ENCODE measurements around the gene ITPR1. TPM values are rescaled to one million over a fixed set of nuclear protein-coding genes. Genes with fewer than 3 reads are reported as not detected.

ITPR1 gene
- total RNA-seq, 1 donor from 2014 or later = 84.5 TPM

- no peak for DNase-seq
- H3K4me1 Mint-ChIP-seq = peaks cover 5% of the 10 kb centered on the region
- H3K36me3 Mint-ChIP-seq (ENCODE audit: low read depth) = peaks cover 1% of the 10 kb centered on the region
- no peak overlapping the region for H3K27ac Mint-ChIP-seq
- no peaks in the 10 kb centered on the region for H3K27me3 Mint-ChIP-seq
- H3K4me3 Mint-ChIP-seq = no peak overlapping the region
- intact Hi-C loops (cut with micrococcal nuclease) = loop anchor here (5.0 kb wide), 3 partner anchors 118 to 333 kb away; partner anchors contain the start of genes ITPR1 and SETMAR
- H3K9me3 Mint-ChIP-seq = no peaks in the 10 kb centered on the region
Measured at GRCh38 chr3:4634894-4635293, 141.7 kb downstream of the ITPR1 start.

- no peaks in the 10 kb centered on the region for H3K9me3 Mint-ChIP-seq
- H3K4me3 Mint-ChIP-seq = no peak overlapping the region
- H3K36me3 Mint-ChIP-seq (ENCODE audit: low read depth) = peaks cover 15% of the 10 kb centered on the region
- H3K27me3 Mint-ChIP-seq = no peaks in the 10 kb centered on the region
- intact Hi-C loops (cut with micrococcal nuclease) = no loop called here
- no peak overlapping the region for H3K27ac Mint-ChIP-seq
- peaks cover 5% of the 10 kb centered on the region for H3K4me1 Mint-ChIP-seq
- no peak for DNase-seq
Measured at GRCh38 chr3:4637265-4637664, 144.1 kb downstream of the ITPR1 start.

- intact Hi-C loops (cut with micrococcal nuclease) = no loop called here
- Mint-ChIP-seq H3K36me3 (ENCODE audit: low read depth) (peaks cover 37% of the 10 kb centered on the region), H3K9me3 (no peaks in the 10 kb centered on the region)
Measured at GRCh38 chr3:4641863-4642563, 148.9 kb downstream of the ITPR1 start.

GRCh38 chr3:4642611-4643010 lies 149.5 kb downstream of the ITPR1 start:
- Mint-ChIP-seq H3K4me3 (no peak overlapping the region), H3K27ac (no peak overlapping the region), H3K36me3 (ENCODE audit: low read depth) (peaks cover 43% of the 10 kb centered on the region), H3K27me3 (no peaks in the 10 kb centered on the region), H3K9me3 (no peaks in the 10 kb centered on the region), H3K4me1 (peaks cover 7% of the 10 kb centered on the region)
- no peak for DNase-seq
- intact Hi-C loops (cut with micrococcal nuclease) = no loop called here

More at GRCh38 chr3:4641863-4642563, 148.9 kb downstream of the ITPR1 start:
- no peak overlapping the region for H3K27ac Mint-ChIP-seq
- H3K4me1 Mint-ChIP-seq = peaks cover 7% of the 10 kb centered on the region
- no peaks in the 10 kb centered on the region for H3K27me3 Mint-ChIP-seq
- no peak overlapping the region for H3K4me3 Mint-ChIP-seq
- DNase-seq = no peak

- H3K4me3 Mint-ChIP-seq = no peak overlapping the region
- no peak overlapping the region for H3K27ac Mint-ChIP-seq
- no peaks in the 10 kb centered on the region for H3K27me3 Mint-ChIP-seq
Measured at GRCh38 chr3:4643904-4644547, 150.9 kb downstream of the ITPR1 start.

GRCh38 chr3:4644951-4645350 lies 151.8 kb downstream of the ITPR1 start:
- Mint-ChIP-seq H3K27ac (no peak overlapping the region), H3K4me1 (peaks cover 7% of the 10 kb centered on the region), H3K4me3 (no peak overlapping the region), H3K36me3 (ENCODE audit: low read depth) (peaks cover 45% of the 10 kb centered on the region), H3K27me3 (no peaks in the 10 kb centered on the region), H3K9me3 (no peaks in the 10 kb centered on the region)
- DNase-seq = no peak
- intact Hi-C loops (cut with micrococcal nuclease) = no loop called here

More at GRCh38 chr3:4643904-4644547, 150.9 kb downstream of the ITPR1 start:
- no peak for DNase-seq
- Mint-ChIP-seq H3K4me1 (peaks cover 7% of the 10 kb centered on the region), H3K9me3 (no peaks in the 10 kb centered on the region), H3K36me3 (ENCODE audit: low read depth) (peaks cover 47% of the 10 kb centered on the region)
- intact Hi-C loops (cut with micrococcal nuclease) = no loop called here

GRCh38 chr3:4645468-4645867 lies 152.3 kb downstream of the ITPR1 start:
- peak; percentile 63 for DNase-seq
- H3K9me3 Mint-ChIP-seq = no peaks in the 10 kb centered on the region
- H3K4me1 Mint-ChIP-seq = peaks cover 7% of the 10 kb centered on the region
- peaks cover 44% of the 10 kb centered on the region for H3K36me3 Mint-ChIP-seq (ENCODE audit: low read depth)
- intact Hi-C loops (cut with micrococcal nuclease) = no loop called here
- no peaks in the 10 kb centered on the region for H3K27me3 Mint-ChIP-seq
- H3K27ac Mint-ChIP-seq = no peak overlapping the region
- no peak overlapping the region for H3K4me3 Mint-ChIP-seq

- intact Hi-C loops (cut with micrococcal nuclease) = no loop called here
- Mint-ChIP-seq H3K27me3 (no peaks in the 10 kb centered on the region), H3K36me3 (ENCODE audit: low read depth) (peaks cover 48% of the 10 kb centered on the region), H3K9me3 (no peaks in the 10 kb centered on the region), H3K4me1 (peaks cover 12% of the 10 kb centered on the region), H3K27ac (no peak overlapping the region), H3K4me3 (no peak overlapping the region)
- no peak for DNase-seq
Measured at GRCh38 chr3:4647411-4647810, 154.3 kb downstream of the ITPR1 start.

- DNase-seq = no peak
- no peaks in the 10 kb centered on the region for H3K9me3 Mint-ChIP-seq
- H3K4me3 Mint-ChIP-seq = no peak overlapping the region
- H3K27me3 Mint-ChIP-seq = no peaks in the 10 kb centered on the region
- peaks cover 41% of the 10 kb centered on the region for H3K36me3 Mint-ChIP-seq (ENCODE audit: low read depth)
- no peak overlapping the region for H3K27ac Mint-ChIP-seq
- intact Hi-C loops (cut with micrococcal nuclease) = loop anchor here (5.0 kb wide), 1 partner anchor 397 kb away; no protein-coding TSS in a partner anchor
- peaks cover 7% of the 10 kb centered on the region for H3K4me1 Mint-ChIP-seq
Measured at GRCh38 chr3:4655145-4656045, 162.2 kb downstream of the ITPR1 start.

GRCh38 chr3:4656059-4656458 lies 162.9 kb downstream of the ITPR1 start:
- Mint-ChIP-seq H3K4me1 (peaks cover 4% of the 10 kb centered on the region), H3K36me3 (ENCODE audit: low read depth) (peaks cover 39% of the 10 kb centered on the region), H3K9me3 (no peaks in the 10 kb centered on the region), H3K27me3 (no peaks in the 10 kb centered on the region), H3K4me3 (no peak overlapping the region), H3K27ac (no peak overlapping the region)
- intact Hi-C loops (cut with micrococcal nuclease) = loop anchor here (5.0 kb wide), 1 partner anchor 396 kb away; no protein-coding TSS in a partner anchor
- DNase-seq = peak; percentile 64

GRCh38 chr3:4656626-4657328 lies 163.6 kb downstream of the ITPR1 start:
- no peaks in the 10 kb centered on the region for H3K9me3 Mint-ChIP-seq
- peaks cover 41% of the 10 kb centered on the region for H3K36me3 Mint-ChIP-seq (ENCODE audit: low read depth)
- no peaks in the 10 kb centered on the region for H3K27me3 Mint-ChIP-seq
- intact Hi-C loops (cut with micrococcal nuclease) = loop anchor here (5.0 kb wide), 1 partner anchor 396 kb away; no protein-coding TSS in a partner anchor
- H3K4me1 Mint-ChIP-seq = peaks cover 2% of the 10 kb centered on the region
- H3K27ac Mint-ChIP-seq = no peak overlapping the region
- no peak overlapping the region for H3K4me3 Mint-ChIP-seq
- DNase-seq = no peak

- Mint-ChIP-seq H3K27ac (no peak overlapping the region), H3K36me3 (ENCODE audit: low read depth) (peaks cover 32% of the 10 kb centered on the region), H3K4me1 (peaks cover 2% of the 10 kb centered on the region), H3K9me3 (no peaks in the 10 kb centered on the region), H3K4me3 (no peak overlapping the region), H3K27me3 (no peaks in the 10 kb centered on the region)
- intact Hi-C loops (cut with micrococcal nuclease) = no loop called here
- no peak for DNase-seq
Measured at GRCh38 chr3:4660936-4661335, 167.8 kb downstream of the ITPR1 start.

- Mint-ChIP-seq H3K4me3 (no peak overlapping the region), H3K27ac (no peak overlapping the region)
- intact Hi-C loops (cut with micrococcal nuclease) = no loop called here
Measured at GRCh38 chr3:4664412-4664811, 171.3 kb downstream of the ITPR1 start.

More at GRCh38 chr3:4664412-4664811, 171.3 kb downstream of the ITPR1 start:
- peaks cover 50% of the 10 kb centered on the region for H3K36me3 Mint-ChIP-seq (ENCODE audit: low read depth)
- H3K9me3 Mint-ChIP-seq = no peaks in the 10 kb centered on the region
- H3K4me1 Mint-ChIP-seq = peaks cover 2% of the 10 kb centered on the region
- DNase-seq = no peak
- H3K27me3 Mint-ChIP-seq = no peaks in the 10 kb centered on the region

Measured in activated CD4-positive, alpha-beta T cell treated with anti-CD3 and anti-CD28 coated beads, Interleukin-2, amount 10 ng/mL, durations not matched to agents 24 days and 14 days (primary cell).